SKM-1 treated with dmso at 0.1 percent for 144 hours (cell line): ENCODE results near the gene PTGES2.
A peak's percentile ranks its signal among the peaks of the same experiment; 100 is the strongest.

Source experiments
- DNase-seq: peaks from one replicate; lab custom pipeline; 2025; ENCODE audit not compliant: unreplicated experiment; lab: John Stamatoyannopoulos, UW

PTGES2 gene

DNA sequence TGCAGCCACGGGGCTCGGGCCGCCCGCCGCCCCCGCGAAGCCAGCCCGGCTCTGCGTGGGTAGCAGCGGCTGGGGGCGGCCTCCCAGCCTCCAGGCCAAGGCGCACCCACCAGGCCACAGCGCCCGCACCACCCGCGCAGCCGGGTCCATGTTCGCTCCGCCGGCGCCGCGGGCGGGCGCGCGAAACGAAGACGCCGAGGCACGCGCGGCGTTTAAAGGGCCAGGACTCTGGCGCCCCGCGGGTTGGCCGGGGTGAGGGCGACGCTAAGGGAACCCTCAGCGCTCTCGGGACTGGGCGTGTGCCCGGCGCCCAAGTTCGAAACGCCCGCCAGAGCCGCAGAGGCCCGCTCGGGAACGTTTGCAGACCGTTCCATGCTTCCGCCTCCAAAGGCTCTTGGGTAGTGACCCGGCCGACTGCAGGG is at the start of gene PTGES2:
TSS of gene PTGES2 (minus strand) at position 162 of the 422 bp plus-strand sequence. CDS start at position 150, 12 bp downstream.
- DNase-seq = peak; percentile 44

DNA sequence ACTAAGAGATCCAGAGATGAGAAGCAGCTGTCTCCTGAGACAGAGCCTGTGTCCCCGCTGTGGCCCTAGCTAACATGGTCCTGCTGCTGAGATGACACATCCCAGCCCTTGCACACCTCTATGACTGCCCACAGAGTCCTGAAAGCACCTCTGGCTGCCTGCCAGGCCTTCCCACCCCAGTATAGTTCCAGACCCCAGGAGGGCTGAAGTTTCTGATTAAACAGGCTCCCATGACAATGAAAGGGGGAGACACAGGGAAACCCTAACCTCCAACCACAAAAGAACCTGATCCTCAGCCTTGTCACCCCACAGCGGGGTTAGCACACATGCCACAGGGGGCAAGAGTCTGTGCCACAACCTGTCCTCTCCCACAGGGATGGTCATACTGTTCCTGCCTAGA is 48.2 kb upstream of the PTGES2 start:
- DNase-seq = no peak

DNA sequence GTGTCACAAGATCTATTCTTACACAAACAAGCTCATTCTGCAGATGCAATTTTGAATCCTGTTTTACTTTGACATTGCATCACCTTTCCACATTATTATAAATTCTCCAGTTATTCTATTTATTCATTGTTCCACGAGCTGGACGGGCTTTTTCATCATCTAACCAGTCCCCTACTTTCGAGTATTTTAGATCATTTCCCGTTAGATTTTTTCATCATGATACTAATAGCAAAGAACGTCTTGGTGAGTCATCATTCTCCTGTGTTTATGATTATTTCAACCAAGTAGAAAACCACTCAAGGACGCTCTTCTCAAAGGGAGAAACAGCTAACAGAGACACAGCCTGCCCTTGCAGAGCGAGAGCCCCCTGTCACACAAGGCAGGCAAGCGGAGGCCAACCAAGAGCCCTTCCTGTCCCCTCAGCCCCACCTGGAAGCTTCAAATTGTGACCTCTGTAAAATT is 47.6 kb upstream of the PTGES2 start:
- DNase-seq = no peak

DNA sequence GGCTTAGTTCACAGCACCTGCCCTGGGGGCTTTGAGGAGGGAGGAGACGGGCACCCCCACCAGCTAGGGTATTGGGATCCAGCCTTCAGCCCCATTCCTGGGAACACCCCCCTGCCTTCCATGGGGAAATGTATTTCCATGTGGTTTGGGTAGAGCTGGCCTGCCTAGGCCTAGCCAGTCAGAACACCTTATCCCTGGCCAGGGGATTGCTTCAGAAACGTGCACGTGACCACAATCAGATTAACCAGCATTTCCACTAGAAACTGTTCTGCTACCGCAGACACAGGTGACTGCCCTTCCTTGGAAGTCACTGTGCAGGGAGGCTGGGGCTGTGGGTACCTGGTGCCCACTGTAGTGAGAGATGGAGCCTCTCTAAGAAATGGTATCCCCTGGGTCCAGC is 46.5 kb upstream of the PTGES2 start:
- no peak for DNase-seq

DNA sequence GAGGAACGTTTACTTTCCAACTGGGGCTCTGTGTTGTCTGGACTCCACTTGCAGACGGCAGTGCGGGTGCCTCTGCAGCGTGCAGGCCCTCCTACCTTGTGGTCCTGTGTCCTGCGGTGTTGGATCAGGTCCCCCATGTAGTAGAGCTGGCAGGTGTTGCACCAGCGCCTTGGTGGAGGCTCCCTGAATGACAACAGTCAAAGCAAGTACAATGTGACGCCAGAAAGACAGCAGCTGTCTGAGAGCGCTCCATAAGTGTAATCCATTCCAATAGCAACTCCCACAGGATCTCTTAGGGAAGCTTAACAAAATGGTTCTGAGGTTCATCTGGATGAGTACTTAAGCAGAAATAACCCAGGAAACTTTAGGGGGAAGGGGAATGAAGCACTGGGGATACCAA is 42.4 kb upstream of the PTGES2 start:
- no peak for DNase-seq

DNA sequence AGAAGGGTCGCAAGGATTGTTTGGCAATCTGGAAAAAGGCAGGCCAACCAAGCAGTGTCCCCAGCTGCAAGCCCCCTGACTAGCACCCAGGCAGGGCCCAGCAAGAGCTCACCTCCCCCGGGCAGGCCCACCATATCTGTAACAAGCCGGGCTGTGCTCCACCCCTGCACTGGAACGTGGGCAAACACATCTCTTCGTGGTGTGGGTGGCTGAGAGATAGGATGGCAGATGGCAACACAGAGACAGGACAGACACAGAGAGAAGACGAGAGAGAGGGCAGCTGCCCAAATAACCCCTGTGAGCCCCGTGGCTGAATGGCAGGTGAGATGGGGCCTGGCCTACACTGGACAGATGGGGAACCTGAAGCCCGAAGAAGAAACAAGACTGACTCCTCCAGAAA is 42.0 kb upstream of the PTGES2 start:
- no peak for DNase-seq

DNA sequence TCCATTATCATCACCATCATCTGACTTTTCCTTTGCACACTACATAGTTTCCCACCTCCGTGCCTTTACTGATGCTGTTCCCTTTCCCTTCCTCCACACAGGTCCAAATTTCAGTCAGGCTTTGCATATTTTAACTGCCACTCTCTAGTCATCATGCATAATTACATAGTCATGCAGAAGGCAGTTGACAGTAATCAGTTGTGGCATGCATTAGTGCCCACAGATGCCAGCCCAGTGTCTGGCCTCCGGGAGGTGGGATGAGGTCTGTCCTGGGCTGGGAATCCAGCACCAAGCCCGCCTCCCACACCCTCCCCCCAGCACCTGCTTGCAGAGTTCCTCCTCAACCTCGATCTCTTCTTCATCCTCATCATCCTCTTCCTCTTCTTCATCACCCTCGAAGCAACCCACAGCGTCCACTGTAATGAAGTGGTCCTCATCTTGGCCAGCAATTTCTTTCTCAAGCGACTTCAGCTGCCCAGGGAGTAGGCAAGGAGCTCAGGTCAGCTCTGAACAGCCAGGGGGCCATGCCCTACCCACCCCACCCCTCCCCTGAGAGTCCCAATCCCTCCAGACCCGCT is 41.3 kb upstream of the PTGES2 start:
- DNase-seq = no peak

DNA sequence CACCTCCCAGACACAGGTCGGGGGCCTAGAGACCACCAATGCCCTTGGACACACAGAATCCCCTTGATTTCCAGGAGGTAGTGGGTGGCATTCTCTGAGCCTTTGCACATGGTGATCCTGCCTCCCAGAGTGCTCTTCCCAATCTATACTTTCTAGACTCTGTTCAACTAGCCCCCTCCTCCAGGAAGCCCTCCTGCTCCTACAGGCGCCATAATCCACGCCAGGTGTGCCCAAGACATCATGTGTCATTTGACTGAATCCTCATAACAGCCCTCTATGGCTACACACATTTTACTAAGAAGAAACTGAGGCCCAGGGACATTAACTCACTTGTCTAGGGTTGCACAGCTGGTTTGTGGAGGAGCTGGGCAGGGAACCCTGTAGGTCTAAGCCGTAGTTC is 39.7 kb upstream of the PTGES2 start:
- no peak for DNase-seq

DNA sequence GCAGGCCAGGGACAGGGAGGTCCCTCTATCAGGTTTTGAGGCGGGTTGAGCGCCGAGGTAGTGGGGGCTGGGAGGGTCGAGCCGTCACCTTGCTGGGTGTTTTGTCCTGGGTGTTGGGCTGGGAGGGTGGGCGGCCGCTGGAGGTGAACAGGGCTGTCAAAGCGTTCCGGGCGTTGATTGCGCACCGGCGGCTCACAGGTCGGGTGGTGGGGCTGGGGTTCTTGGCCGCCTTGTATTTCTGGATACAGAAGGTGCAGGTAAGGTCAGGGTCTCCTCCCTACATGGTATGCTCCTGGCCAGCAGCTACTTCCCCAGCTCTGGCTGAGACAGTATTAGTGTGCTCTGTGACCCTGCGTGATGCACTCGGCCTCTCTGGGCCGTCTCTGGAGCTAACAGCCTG is 38.6 kb upstream of the PTGES2 start:
- no peak for DNase-seq

DNA sequence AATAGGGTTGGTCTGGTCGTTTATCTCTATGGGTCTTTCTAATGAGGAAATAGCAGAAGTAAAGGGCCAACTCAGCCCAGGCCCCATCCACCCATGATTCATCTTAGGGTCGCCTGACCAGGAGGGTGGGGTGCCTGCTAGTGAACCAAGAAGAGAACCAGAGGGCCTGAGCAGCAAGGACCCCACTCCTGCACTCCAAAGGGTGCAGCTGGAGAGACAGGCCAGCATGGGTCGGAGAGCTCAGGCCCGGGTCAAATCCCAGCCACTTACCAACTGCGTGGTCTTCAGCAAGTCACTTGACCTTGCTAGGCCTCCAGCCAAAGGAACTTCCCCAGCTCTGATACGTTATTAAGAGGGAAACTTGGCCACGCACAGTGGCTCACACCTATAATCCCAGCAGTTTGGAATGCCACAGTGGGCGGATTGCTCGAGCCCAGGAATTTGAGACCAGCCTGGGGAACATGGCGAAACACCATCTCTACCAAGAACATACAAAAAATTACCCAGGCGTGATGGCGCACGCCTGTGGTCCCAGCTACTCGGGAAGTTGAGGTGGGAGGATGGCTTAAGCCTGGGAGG is 36.9 kb upstream of the PTGES2 start:
- DNase-seq = no peak

DNA sequence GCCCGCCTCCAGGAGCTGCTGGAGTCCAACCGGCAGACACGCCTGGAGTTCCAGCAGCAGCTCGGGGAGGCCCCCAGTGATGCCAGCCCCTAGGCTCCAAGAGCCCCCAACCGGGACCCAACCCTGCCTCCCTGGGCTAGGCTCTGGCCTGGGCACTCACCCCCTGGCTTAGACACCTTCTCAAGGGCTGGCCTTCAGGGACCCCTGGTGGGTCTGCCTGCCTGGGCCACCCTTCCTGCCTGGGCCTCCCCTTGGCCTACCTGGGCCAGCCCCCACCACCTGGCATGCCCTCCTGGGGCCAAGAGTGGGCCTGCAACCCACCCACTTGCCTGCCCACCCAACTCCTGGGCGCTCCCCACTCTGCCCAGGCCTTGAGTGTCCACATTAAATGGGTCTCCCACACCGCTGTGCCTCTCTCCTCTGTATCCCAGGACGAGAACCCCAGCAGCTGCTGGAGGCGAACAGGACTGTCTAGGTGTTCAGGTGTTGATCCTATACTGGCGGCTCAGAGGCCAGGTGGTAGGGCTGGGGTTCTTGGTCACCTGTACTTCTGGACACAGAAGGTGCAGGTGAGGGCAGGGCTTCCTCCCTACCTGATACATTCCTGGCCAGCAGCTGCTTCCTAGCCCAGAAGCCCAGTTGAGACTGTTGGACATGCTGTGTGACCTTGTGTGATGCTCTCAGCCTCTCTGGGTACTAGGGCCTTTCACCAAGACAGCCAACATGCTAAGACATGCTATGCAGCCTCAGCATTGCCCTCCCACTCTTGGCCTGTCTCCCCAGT is 36.2 kb upstream of the PTGES2 start:
- DNase-seq = no peak

DNA sequence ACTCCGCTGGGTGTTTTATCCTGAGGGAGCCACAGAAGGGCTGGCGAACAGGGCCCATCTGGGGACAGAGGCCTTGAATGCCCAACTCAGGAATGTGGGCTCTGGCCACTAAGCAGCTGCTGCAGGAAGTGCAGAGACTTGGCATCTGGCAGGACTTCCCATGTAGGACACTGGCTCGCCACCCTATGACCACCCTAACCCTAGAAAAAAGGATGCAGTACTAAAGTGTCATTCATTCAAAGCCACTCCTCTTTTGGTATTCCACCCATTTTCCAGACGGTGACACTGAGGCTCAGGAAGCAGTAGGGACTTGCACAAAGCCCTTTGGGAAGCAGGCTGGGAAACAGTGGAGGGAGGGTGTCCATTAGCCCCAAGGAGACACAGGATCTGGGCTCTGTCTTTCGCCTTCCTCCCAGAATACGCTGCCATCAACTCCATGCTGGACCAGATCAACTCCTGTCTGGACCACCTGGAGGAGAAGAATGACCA is 35.5 kb upstream of the PTGES2 start:
- DNase-seq = no peak

DNA sequence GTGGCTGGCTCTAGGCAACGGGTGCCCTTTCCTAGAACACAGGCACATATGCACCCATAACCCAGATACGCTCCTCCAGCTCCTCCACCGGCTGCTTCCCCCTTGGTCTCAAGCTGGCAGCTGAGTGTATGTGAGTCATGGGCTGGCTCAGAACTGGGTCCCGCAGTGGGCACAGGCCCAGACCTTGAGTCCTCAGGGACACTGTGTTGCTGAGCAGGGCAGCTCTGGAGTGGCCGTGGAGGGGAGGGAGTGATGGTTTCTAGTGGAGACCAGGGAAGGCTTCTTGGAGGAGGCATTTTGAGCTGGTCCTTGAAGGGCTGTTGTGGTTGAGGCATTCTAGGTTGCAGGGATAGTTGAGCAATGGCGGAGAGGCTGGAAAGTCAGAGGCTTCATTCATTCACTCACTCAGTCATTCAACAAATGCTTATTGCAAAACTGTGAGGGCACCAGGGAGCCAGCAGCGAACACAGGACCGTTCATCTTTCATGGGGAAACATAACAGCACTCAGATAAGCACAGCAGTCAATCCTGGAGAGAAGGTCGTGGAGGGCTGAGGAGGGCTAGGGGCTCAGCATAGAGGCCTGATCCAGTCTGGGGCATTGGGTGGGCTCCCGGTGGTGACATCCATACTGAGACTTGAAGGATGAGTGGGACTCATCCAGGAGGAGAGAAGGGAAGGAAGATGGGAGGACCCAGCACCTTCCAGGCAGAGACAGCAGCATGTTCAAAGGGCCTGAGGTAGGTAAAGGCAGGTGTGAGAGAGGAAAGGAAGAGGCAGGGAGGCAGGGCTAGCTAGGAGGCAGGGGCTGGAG is 34.9 kb upstream of the PTGES2 start:
- no peak for DNase-seq

DNA sequence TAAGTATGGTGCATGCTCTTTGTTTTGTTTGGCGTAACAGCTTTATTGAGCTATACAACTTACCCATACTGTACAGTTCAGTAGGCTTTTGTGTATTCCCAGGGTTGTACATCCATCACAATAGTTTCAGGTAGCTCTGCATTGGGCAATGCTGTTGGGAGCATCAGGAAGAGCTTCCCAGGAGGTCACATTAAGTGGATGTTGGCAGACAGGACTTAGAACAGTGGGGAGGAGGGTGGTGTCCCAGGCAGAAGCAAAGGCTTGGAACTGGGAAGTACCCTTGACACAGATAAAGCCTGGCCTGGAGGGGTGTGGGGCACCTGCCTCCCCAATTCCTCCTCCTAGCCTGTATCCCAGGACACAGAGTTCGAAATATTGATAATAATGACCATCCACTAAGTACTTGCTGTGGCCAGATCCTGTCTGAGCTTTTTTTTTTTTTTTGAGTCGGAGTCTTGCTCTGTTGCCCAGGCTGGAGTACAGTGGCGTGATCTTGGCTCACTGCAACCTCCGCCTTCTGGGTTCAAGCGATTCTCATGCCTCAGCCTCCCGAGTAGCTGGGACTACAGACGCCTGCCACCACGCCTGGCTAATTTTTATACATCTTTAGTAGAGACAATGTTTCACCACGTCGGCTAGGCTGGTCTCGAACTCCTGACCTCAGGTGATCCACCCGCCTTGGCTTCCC is 33.8 kb upstream of the PTGES2 start:
- DNase-seq = no peak

DNA sequence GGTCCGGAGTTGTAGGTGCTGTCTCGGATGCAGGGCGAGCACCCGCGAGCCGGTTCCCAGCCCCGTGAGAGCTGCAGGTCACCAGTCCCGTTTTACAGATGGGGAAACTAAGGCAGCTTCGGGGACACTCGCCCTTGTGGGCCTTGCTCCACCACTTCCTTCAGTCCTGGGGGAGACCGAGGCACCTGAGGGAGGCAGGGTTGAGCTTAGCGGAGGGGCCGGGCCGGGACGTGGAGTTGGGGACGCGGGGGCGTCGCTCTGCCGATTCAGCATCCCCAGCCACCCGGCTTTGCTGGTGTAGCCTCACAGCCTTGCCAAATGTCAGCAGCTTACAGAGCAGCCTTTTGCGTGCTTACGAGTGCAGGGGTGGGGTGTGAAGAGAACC is 33.1 kb upstream of the PTGES2 start:
- no peak for DNase-seq

DNA sequence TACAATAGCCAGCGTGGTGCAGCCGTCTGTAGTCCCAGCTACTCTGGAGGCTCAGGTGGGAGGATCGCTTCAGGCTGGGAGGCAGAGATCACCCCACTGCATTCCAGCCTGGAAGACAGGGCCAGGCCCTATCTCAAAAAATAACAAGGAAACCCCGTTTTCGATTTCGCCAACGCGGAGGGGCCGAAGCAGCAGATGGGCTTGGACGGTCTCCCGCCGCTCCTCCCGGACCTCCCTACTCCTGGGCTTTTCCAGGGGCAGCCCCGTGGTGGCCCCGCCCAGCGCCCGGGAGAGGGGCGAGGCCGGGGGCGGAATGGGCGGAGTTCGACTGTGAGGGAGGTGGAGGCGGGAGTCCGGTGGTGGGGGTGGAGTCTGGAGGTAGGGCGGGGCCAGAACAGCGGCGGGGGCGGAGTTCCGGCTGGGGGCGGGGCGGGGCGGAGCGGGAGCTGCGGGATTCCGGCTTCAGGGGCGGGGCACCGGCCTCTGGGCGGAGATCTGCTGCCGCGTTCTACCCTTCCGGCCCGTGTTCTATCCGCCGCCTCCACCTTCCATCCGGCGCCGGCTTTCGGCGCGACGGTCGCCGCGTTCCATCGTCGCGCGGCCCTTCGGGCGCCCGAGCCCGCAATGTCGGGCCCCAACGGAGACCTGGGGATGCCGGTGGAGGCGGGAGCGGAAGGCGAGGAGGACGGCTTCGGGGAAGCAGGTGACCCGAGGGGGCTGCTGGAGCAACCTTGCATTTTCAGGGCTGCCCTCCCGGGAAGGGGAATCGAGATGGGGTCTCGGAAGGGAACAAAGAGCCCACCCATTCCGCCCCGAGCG is 32.5 kb upstream of the PTGES2 start, which contains the start of gene BBLN:
TSS of gene BBLN (plus strand) at position 482 of the 819 bp plus-strand sequence. CDS start at position 625, 143 bp downstream.
- peak; percentile 85 for DNase-seq

DNA sequence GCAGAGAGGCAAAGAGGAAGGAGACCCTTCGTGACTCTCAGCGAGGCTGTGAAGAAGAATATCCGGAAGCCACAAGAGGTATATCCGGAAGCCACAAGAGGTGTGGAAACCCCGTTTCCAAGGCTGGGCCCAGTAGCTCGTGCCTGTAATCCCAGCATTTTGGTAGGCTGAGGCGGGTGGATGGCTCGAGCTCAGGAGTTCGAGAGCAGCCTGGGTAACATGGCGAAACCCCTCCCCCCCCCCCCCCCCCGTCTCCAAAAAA is 31.9 kb upstream of the PTGES2 start:
- peak; percentile 86 for DNase-seq

DNA sequence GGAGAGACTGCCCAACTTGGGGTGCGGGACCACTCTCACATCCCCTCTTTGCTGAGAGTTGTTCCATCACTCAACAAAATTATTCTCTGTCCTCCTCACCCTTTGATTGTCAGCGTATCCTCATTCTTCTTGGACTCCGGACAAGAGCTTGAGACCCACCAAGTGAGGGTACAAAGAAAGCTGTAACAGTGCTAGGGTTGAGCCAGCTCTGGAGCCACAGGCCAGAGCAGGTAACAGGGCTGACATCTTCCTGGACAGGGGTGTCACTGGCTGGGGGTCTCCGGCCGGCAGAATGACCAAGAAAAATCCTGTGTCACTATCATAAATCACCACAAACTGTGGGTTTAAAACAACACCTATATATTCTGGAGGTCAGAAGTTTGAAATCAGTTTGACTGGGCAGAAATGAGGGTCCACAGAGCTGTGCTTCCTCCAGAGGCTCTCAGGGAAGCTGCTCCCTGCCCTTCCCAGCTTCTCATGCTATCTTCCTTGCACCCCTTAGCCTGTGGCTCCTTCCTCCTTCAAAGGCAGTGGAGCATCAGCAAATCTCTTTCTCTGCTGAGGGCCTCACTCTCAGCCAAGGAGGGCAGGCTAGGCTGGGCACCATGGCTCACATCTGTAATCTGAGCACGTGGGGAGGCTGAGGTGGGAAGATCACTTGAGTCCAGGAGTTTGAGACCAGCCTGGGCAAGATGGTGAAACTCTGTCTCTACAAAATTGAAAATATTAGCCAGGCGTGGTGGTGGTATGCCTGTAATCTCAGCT is 28.4 kb upstream of the PTGES2 start:
- no peak for DNase-seq

DNA sequence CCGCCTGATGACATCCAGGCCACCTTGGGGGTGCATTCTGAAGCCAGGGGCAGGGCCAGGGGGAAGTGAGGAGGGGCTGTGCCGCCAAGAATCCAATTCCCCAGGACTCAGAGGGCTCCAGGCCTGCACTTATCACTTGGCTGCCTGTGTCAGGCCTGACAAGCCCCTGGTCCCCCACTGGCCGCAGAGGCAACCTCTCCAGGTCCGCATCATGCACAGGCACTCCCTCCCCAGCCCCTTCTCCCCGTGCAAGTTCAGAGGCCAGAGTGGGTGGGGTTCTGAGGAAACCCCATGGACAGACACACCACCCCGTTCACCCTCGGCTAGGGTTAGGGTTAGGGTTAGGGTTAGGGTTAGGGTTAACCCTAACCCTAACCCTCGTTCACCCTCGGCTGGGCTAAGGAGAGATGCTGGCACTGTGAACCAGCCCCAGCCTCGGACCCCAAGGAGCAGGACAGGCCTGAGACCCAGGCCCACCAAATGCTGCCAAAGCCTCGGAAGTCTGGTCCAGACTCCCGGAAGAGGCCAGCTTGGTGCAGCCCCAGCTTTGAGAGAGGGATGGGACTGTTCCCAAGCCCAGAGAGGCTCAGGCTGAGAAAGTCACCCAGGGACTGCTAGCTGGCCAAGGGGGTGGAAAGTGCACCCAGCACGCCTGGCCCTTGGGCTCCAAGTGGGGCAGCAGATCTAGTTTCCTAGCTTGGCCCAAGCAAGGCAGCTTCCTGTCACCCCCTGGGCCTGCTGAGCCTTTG is 26.6 kb upstream of the PTGES2 start:
- no peak for DNase-seq
